Ectodermal cell (in vitro differentiated cells): ENCODE data around the gene AVPR2.

ENCODE experiments used
- H3K27ac ChIP-seq: 2 replicates; pipeline ENCODE4 v1.7.0; 2013; ENCODE audit warnings: mild to moderate bottlenecking, low read depth, low read length; ENCODE audit not compliant: insufficient read depth, poor library complexity, severe bottlenecking
- H3K27me3 ChIP-seq: 2 replicates; pipeline ENCODE4 v1.7.0; 2013; ENCODE audit warnings: mild to moderate bottlenecking, low read length; ENCODE audit not compliant: insufficient read depth, control insufficient read depth, poor library complexity, severe bottlenecking
- H3K36me3 ChIP-seq: one replicate; pipeline ENCODE4 v1.7.0; 2013; ENCODE audit warnings: low read length; ENCODE audit not compliant: control insufficient read depth, insufficient read depth
- H3K4me1 ChIP-seq: one replicate; pipeline ENCODE4 v1.7.0; 2013; ENCODE audit warnings: low read length; ENCODE audit not compliant: control insufficient read depth, insufficient read depth
- H3K4me3 ChIP-seq: 2 replicates; pipeline ENCODE4 v1.7.0; 2013; ENCODE audit warnings: low read depth, low read length, control low read depth; ENCODE audit not compliant: insufficient read depth
- H3K9me3 ChIP-seq: 2 replicates; pipeline ENCODE4 v1.7.0; 2013; ENCODE audit warnings: mild to moderate bottlenecking, low read length, moderate library complexity; ENCODE audit not compliant: control insufficient read depth
- WGBS, 2 experiments: methylation state at CpG; one replicate each; pipeline ENCODE4 v1.1.7; 2013; ENCODE audit warnings: missing lambda C conversion rate in 2 of 2; 5-methylcytosine and 5-hydroxymethylcytosine counted together

The AVPR2 gene

GRCh38 chrX:153931151-153931550 is 26.7 kb downstream of the AVPR2 start:
- H3K4me3 ChIP-seq, result no peak overlapping the region
- H3K4me1 ChIP-seq, result peaks cover 18% of the 10 kb centered on the region
- H3K27ac ChIP-seq, result no peak overlapping the region
- H3K27me3 ChIP-seq, result no peaks in the 10 kb centered on the region
- 95 to 96% methylated on average over 8 of the region's 8 CpGs for WGBS, 2 experiments
- no peaks in the 10 kb centered on the region for H3K36me3 ChIP-seq
- no peaks in the 10 kb centered on the region for H3K9me3 ChIP-seq

GRCh38 chrX:153931748-153932147 is 27.3 kb downstream of the AVPR2 start:
- Histone ChIP-seq H3K27me3 (no peaks in the 10 kb centered on the region), H3K4me3 (no peak overlapping the region), H3K36me3 (no peaks in the 10 kb centered on the region), H3K27ac (no peak overlapping the region), H3K4me1 (peaks cover 13% of the 10 kb centered on the region), H3K9me3 (no peaks in the 10 kb centered on the region)
- WGBS, 2 experiments, result 95 to 96% methylated on average over 13 of the region's 13 CpGs

DNA sequence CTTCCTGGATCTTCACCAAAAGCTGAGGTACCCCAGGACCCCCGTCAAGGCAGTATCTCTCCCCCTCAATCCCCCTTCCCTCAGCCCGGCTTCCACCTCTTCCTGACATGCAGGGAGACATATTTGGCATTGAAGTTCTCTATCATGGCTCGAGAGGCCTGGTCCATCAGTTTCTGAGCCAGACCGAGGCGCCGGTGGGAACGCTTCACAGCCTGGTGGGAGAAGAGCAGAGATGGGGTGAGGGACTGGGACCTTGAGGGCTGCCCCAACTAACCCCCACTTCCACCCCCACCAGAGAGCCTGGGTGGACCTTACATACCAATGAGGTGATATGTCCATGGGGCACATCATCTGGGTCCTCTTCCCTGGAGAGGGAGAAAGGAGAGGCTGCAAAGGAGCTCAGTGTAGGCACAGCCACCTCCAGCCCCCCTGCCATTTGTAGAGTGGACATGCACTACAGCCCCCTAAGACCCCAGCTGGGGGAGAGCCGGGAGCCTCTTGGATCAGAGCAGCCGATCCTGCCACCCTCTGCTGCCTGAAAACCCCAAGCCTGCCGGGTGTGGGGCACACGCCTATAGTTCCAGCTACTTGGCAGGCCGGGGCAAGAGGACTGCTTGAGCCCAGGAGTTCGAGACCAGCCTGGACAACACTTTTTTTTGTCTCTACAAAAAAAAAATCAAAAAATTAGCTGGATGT is 27.9 kb downstream of the AVPR2 start:
- no peaks in the 10 kb centered on the region for H3K27me3 ChIP-seq
- no peak overlapping the region for H3K27ac ChIP-seq
- no peak overlapping the region for H3K4me3 ChIP-seq
- H3K4me1 ChIP-seq, result peaks cover 7% of the 10 kb centered on the region
- no peaks in the 10 kb centered on the region for H3K9me3 ChIP-seq
- 93 to 94% methylated on average over 12 to 13 of the region's 13 CpGs for WGBS, 2 experiments
- no peaks in the 10 kb centered on the region for H3K36me3 ChIP-seq

DNA sequence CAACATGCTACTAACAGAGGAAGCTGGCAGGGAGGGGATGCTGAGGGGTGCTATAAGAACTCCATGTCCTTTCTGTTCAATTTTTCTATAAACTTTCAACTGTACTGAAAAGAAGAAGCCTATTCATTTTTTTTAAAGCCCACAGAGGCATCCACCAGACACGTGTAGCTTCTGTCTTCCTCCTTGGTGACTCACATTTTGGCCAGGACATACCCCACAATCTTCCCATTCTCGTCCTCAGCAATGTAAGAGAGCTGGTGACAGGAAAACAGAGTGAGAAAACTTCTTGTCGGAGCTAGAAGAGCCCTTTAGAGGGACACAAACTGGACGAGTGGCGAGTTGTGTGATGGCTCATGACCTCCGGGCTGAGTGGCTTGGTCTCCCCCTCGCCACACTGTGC is 29.3 kb downstream of the AVPR2 start:
- H3K27me3 ChIP-seq, result no peaks in the 10 kb centered on the region
- H3K9me3 ChIP-seq, result no peaks in the 10 kb centered on the region
- 69 to 72% methylated on average over 7 of the region's 7 CpGs for WGBS, 2 experiments
- peak overlapping the region; percentile 71 for H3K4me3 ChIP-seq
- no peak overlapping the region for H3K27ac ChIP-seq
- no peaks in the 10 kb centered on the region for H3K36me3 ChIP-seq
- peaks cover 7% of the 10 kb centered on the region for H3K4me1 ChIP-seq

DNA sequence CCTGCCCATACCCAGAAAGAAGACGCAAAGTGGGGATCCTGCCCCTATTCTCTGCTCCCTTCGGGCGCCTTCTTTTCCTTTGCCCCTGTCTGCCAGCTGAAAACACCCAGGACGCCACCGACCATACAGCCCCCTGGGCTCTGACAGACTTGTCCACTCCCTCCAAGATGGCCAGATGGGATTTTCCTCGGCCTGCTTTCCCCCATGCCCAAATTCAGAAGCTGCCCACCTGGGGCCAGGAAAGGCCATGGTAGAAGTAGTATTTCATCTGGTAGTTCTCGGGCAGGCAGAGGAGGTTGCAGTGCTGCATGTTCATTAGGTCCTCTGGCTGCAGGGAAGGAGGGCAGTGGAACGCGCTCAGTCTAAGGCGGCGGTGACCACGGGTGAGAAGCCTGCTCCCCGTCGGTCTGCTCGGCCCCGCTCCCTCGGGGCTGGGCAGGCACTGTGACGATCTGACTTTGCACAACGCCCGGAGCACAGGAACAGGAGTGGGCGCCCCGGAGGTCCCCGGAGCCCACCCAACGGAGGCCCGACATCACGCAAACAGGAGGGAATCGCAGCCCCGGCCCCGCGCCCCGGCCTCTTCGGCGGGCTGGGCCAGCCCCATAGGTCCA is 29.8 kb downstream of the AVPR2 start:
- WGBS, 2 experiments, result 6 to 7% methylated on average over 33 of the region's 33 CpGs
- Histone ChIP-seq H3K4me1 (peaks cover 7% of the 10 kb centered on the region), H3K4me3 (peak overlapping the region; percentile 71), H3K36me3 (no peaks in the 10 kb centered on the region), H3K27ac (no peak overlapping the region), H3K9me3 (no peaks in the 10 kb centered on the region), H3K27me3 (no peaks in the 10 kb centered on the region)

DNA sequence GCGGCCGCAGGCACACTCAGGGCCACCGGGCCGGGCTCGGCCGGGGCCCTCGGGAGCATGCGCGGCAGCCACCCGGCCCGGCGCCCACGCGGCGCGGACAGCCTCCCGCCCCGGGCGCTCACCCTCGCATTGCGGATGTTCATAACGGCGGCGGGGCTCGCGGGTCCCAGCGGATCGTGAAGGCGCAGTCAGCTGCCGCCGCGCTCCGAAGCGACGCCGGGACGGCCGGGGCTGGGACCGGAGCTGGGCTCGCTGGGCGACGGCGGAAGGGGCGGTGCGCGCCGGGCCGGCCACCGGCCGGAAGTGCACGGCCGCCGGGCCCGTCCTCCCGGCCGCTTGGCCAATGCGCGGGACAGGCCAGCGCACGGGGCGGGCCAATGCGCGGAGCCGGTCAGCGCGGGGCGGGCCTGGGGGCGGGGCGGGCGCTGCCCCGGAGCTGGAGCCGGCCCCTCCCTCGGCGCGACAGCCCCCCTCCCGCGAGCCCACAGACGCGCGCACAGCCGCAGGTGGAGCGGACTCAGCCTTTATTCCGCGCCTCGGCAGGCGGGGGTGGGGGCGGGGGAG is 30.4 kb downstream of the AVPR2 start, which contains the start of gene NAA10:
NAA10 (minus strand) TSS at position 276 of the 564 bp plus-strand sequence; CDS start at position 143, 133 bp downstream.
- Histone ChIP-seq H3K36me3 (no peaks in the 10 kb centered on the region), H3K4me3 (peak within 1 kb of the TSS; percentile 71), H3K9me3 (no peaks in the 10 kb centered on the region), H3K27ac (no peak within 1 kb of the TSS), H3K27me3 (no peaks in the 10 kb centered on the region), H3K4me1 (peaks cover 9% of the 10 kb centered on the region)
- WGBS, 2 experiments, result 0 to 1% methylated on average over 73 to 80 of the region's 87 CpGs

GRCh38 chrX:153935326-153935851 is 30.9 kb downstream of the AVPR2 start:
- Histone ChIP-seq H3K4me3 (peak overlapping the region; percentile 4), H3K36me3 (no peaks in the 10 kb centered on the region), H3K4me1 (peaks cover 11% of the 10 kb centered on the region), H3K9me3 (no peaks in the 10 kb centered on the region), H3K27ac (no peak overlapping the region), H3K27me3 (no peaks in the 10 kb centered on the region)
- WGBS, 2 experiments, result 19 to 24% methylated on average over 31 of the region's 32 CpGs

GRCh38 chrX:153937056-153937455 is 32.6 kb downstream of the AVPR2 start:
- H3K9me3 ChIP-seq, result no peaks in the 10 kb centered on the region
- no peaks in the 10 kb centered on the region for H3K36me3 ChIP-seq
- H3K27me3 ChIP-seq, result no peaks in the 10 kb centered on the region
- H3K4me1 ChIP-seq, result peaks cover 15% of the 10 kb centered on the region
- 92 to 96% methylated on average over 2 of the region's 3 CpGs for WGBS, 2 experiments
- H3K4me3 ChIP-seq, result no peak overlapping the region
- no peak overlapping the region for H3K27ac ChIP-seq

GRCh38 chrX:153938226-153938786 is 33.8 kb downstream of the AVPR2 start:
- Histone ChIP-seq H3K9me3 (no peaks in the 10 kb centered on the region), H3K27ac (no peak overlapping the region), H3K4me3 (no peak overlapping the region), H3K36me3 (no peaks in the 10 kb centered on the region), H3K4me1 (peaks cover 15% of the 10 kb centered on the region), H3K27me3 (no peaks in the 10 kb centered on the region)
- 91 to 92% methylated on average over 10 of the region's 10 CpGs for WGBS, 2 experiments

- H3K36me3 ChIP-seq, result no peaks in the 10 kb centered on the region
- WGBS, 2 experiments, result 38 to 43% methylated on average over 7 of the region's 7 CpGs
Observed at GRCh38 chrX:153939573-153939972, 35.1 kb downstream of the AVPR2 start.

More at GRCh38 chrX:153939573-153939972, 35.1 kb downstream of the AVPR2 start:
- Histone ChIP-seq H3K9me3 (no peaks in the 10 kb centered on the region), H3K4me3 (no peak overlapping the region), H3K4me1 (peaks cover 8% of the 10 kb centered on the region), H3K27ac (no peak overlapping the region), H3K27me3 (no peaks in the 10 kb centered on the region)
